ENCODE measurements around the gene GPR62. TPM values are rescaled to one million over a fixed set of nuclear protein-coding genes. Genes with fewer than 3 reads are reported as not detected.

Gene GPR62
- total RNA-seq, 2 experiments from 2014 or later: not detected

DNA sequence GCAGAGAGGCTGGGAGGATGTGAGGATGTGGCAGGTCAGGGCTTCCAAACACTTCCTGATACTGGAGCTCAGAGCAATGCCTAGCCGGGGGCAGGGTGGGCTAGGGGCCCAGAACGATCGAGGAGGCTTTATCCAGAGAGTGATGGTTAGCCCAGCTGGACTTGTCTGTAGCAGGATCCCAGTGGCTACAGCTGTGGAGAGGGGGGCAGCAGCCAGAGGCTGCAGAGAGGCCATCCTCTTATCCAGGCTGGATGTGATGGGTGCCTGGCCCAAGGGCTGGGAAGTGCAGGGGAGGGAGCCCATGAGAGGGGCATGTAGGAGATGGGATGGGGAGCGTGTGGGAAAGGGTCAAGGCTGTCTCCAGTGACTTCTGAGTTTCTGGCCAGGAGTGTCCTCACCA is 8.4 kb upstream of the GPR62 start:
- TF ChIP-seq EZH2phosphoT487 (IDR thresholded peaks at IDR 0.05; ENCODE audit: borderline replicate concordance, low read depth, low read length) (no peak), CTCF (conservative IDR thresholded peaks at IDR 0.05; ENCODE audit: low read length) (no peak)
- ChIA-PET POLR2A (no interaction called here), CTCF (ENCODE audit: unreplicated experiment) (interaction anchor here (0.8 kb wide), 1 partner anchor 19 kb away, joined by 3 read pairs; no protein-coding TSS in a partner anchor)

GRCh38 chr3:51947215-51947900 is 7.8 kb upstream of the GPR62 start:
- Histone ChIP-seq H4K20me1 (ENCODE audit: insufficient read depth, low read length) (no peaks in the 10 kb centered on the region), H3K4me1 (ENCODE audit: insufficient read depth, low read length, poor library complexity, severe bottlenecking) (peaks cover 10% of the 10 kb centered on the region), H3K4me3 (ENCODE audit: low read depth, low read length, poor library complexity, severe bottlenecking) (no peak overlapping the region), H3K9me3 (ENCODE audit: low read length) (no peaks in the 10 kb centered on the region), H3K27ac (ENCODE audit: low read depth, low read length, poor library complexity, severe bottlenecking) (no peak overlapping the region), H3K79me2 (ENCODE audit: insufficient read depth, low read depth, low read length) (no peaks in the 10 kb centered on the region), H3K9me2 (ENCODE audit: insufficient read depth, low read length) (no peaks in the 10 kb centered on the region), H3K4me2 (ENCODE audit: low read length) (no peak overlapping the region), H2AFZ (ENCODE audit: low read length) (no peak overlapping the region), H3K36me3 (ENCODE audit: insufficient read depth, low read length) (no peaks in the 10 kb centered on the region)
- intact Hi-C loops (cut with micrococcal nuclease; ENCODE audit: unreplicated experiment): no loop called here
- no TSS peak for BruUV-seq (replicated peaks)
- CTCF ChIA-PET (ENCODE audit: unreplicated experiment): interaction anchor here (0.8 kb wide), 1 partner anchor 18 kb away, joined by 3 read pairs; no protein-coding TSS in a partner anchor
- TF ChIP-seq EZH2phosphoT487 (IDR thresholded peaks at IDR 0.05; ENCODE audit: borderline replicate concordance, low read depth, low read length) (no peak), CTCF (conservative IDR thresholded peaks at IDR 0.05; ENCODE audit: low read length) (no peak)
- no peak for DNase-seq (ENCODE audit: low spot score)
- POLR2A ChIA-PET: no interaction called here

More for the DNA sequence above, 8.4 kb upstream of the GPR62 start:
- intact Hi-C loops (cut with micrococcal nuclease; ENCODE audit: unreplicated experiment): no loop called here
- no peak overlapping the region for H3K27ac ChIP-seq (ENCODE audit: low read depth, low read length, poor library complexity, severe bottlenecking)
- DNase-seq (ENCODE audit: low spot score): no peak
- BruUV-seq (replicated peaks): no TSS peak
- peaks cover 11% of the 10 kb centered on the region for H3K4me1 ChIP-seq (ENCODE audit: insufficient read depth, low read length, poor library complexity, severe bottlenecking)
- no peaks in the 10 kb centered on the region for H3K36me3 ChIP-seq (ENCODE audit: insufficient read depth, low read length)
- no peaks in the 10 kb centered on the region for H4K20me1 ChIP-seq (ENCODE audit: insufficient read depth, low read length)
- H3K79me2 ChIP-seq (ENCODE audit: insufficient read depth, low read depth, low read length): no peaks in the 10 kb centered on the region
- no peaks in the 10 kb centered on the region for H3K9me3 ChIP-seq (ENCODE audit: low read length)
- H3K9me2 ChIP-seq (ENCODE audit: insufficient read depth, low read length): no peaks in the 10 kb centered on the region
- no peak overlapping the region for H2AFZ ChIP-seq (ENCODE audit: low read length)
- no peak overlapping the region for H3K4me2 ChIP-seq (ENCODE audit: low read length)
- no peak overlapping the region for H3K4me3 ChIP-seq (ENCODE audit: low read depth, low read length, poor library complexity, severe bottlenecking)

- Histone ChIP-seq H3K9me2 (ENCODE audit: insufficient read depth, low read length) (no peaks in the 10 kb centered on the region), H3K27ac (ENCODE audit: low read depth, low read length, poor library complexity, severe bottlenecking) (no peak overlapping the region), H2AFZ (ENCODE audit: low read length) (no peak overlapping the region), H4K20me1 (ENCODE audit: insufficient read depth, low read length) (no peaks in the 10 kb centered on the region), H3K4me3 (ENCODE audit: low read depth, low read length, poor library complexity, severe bottlenecking) (no peak overlapping the region), H3K9me3 (ENCODE audit: low read length) (no peaks in the 10 kb centered on the region), H3K36me3 (ENCODE audit: insufficient read depth, low read length) (no peaks in the 10 kb centered on the region), H3K79me2 (ENCODE audit: insufficient read depth, low read depth, low read length) (no peaks in the 10 kb centered on the region), H3K4me1 (ENCODE audit: insufficient read depth, low read length, poor library complexity, severe bottlenecking) (peaks cover 2% of the 10 kb centered on the region), H3K4me2 (ENCODE audit: low read length) (no peak overlapping the region)
- no TSS peak for BruUV-seq (replicated peaks)
- CTCF ChIA-PET (ENCODE audit: unreplicated experiment): no interaction called here
- no peak for DNase-seq (ENCODE audit: low spot score)
- POLR2A ChIA-PET: no interaction called here
- intact Hi-C loops (cut with micrococcal nuclease; ENCODE audit: unreplicated experiment): no loop called here
- no peak for TF ChIP-seq CTCF (conservative IDR thresholded peaks at IDR 0.05; ENCODE audit: low read length)
- TF ChIP-seq EZH2phosphoT487 (IDR thresholded peaks at IDR 0.05; ENCODE audit: borderline replicate concordance, low read depth, low read length): no peak
These were observed 7.1 kb upstream of the GPR62 start for GRCh38 chr3:51948016-51948580.

Data from OCI-LY7 (cell line).